ENCODE measurements around the gene MAP2K6.

Gene MAP2K6

GRCh38 chr17:69492410-69493071, 78.0 kb downstream of the MAP2K6 start:
- DNase-seq (ENCODE audit: low read depth), result no peak

- no peak for DNase-seq (ENCODE audit: low read depth)
Observed at GRCh38 chr17:69495787-69496186, 81.3 kb downstream of the MAP2K6 start.

GRCh38 chr17:69497161-69497560, 82.7 kb downstream of the MAP2K6 start:
- DNase-seq (ENCODE audit: low read depth), result no peak

- no peak for DNase-seq (ENCODE audit: low read depth)
Observed at GRCh38 chr17:69499318-69499717, 84.8 kb downstream of the MAP2K6 start.

- no peak for DNase-seq (ENCODE audit: low read depth)
Observed at GRCh38 chr17:69500911-69501429, 86.5 kb downstream of the MAP2K6 start.

- peak; percentile 31 for DNase-seq (ENCODE audit: low read depth)
Observed at GRCh38 chr17:69501591-69502468, 87.3 kb downstream of the MAP2K6 start.

- DNase-seq (ENCODE audit: low read depth), result no peak
Observed at GRCh38 chr17:69503711-69504110, 89.2 kb downstream of the MAP2K6 start.

- DNase-seq (ENCODE audit: low read depth), result no peak
Observed at GRCh38 chr17:69505740-69506139, 91.2 kb downstream of the MAP2K6 start.

GRCh38 chr17:69506489-69506888, 92.0 kb downstream of the MAP2K6 start:
- DNase-seq (ENCODE audit: low read depth), result no peak

GRCh38 chr17:69508814-69509213, 94.3 kb downstream of the MAP2K6 start:
- no peak for DNase-seq (ENCODE audit: low read depth)

GRCh38 chr17:69511250-69511649, 96.8 kb downstream of the MAP2K6 start:
- no peak for DNase-seq (ENCODE audit: low read depth)

GRCh38 chr17:69512946-69513345, 98.4 kb downstream of the MAP2K6 start:
- no peak for DNase-seq (ENCODE audit: low read depth)

- DNase-seq (ENCODE audit: low read depth), result no peak
Observed at GRCh38 chr17:69516225-69516624, 101.7 kb downstream of the MAP2K6 start.

- DNase-seq (ENCODE audit: low read depth), result no peak
Observed at GRCh38 chr17:69516911-69517310, 102.4 kb downstream of the MAP2K6 start.

GRCh38 chr17:69518951-69519350, 104.5 kb downstream of the MAP2K6 start:
- DNase-seq (ENCODE audit: low read depth), result no peak

GRCh38 chr17:69523244-69523861, 108.9 kb downstream of the MAP2K6 start:
- peak; percentile 42 for DNase-seq (ENCODE audit: low read depth)

- DNase-seq (ENCODE audit: low read depth), result no peak
Observed at GRCh38 chr17:69524854-69525253, 110.4 kb downstream of the MAP2K6 start.

GRCh38 chr17:69525920-69526841, 111.7 kb downstream of the MAP2K6 start:
- DNase-seq (ENCODE audit: low read depth), result peak; percentile 62

- DNase-seq (ENCODE audit: low read depth), result no peak
Observed at GRCh38 chr17:69528035-69528434, 113.5 kb downstream of the MAP2K6 start.

GRCh38 chr17:69533481-69534234, 119.2 kb downstream of the MAP2K6 start:
- DNase-seq (ENCODE audit: low read depth), result no peak

GRCh38 chr17:69534235-69534621, 119.7 kb downstream of the MAP2K6 start:
- DNase-seq (ENCODE audit: low read depth), result no peak

All from stromal cell of bone marrow (primary cell).